GM13976 (cell line): ENCODE results near the gene TAS2R60.

Experiments used
- DNase-seq: peaks from one replicate; pipeline ENCODE4 v3.0.0; 2012; ENCODE audit warnings: low spot score
- CTCF ChIP-seq: IDR thresholded peaks from 2 replicates; pipeline ENCODE4 v1.5.1; 2012; ENCODE audit warnings: borderline replicate concordance, mild to moderate bottlenecking; ENCODE audit not compliant: insufficient read depth; ENCODE audit errors: extremely low read depth, missing control alignments, control extremely low read depth
- in situ Hi-C: fragments of 300-500 bp; cut with MboI; formaldehyde crosslinking; loops from one replicate; pipeline ENCODE4 v1.12.0; 2022; ENCODE audit warnings: low sequenced_read_pairs, mixed read lengths, inconsistent platforms; ENCODE audit not compliant: unreplicated experiment

TAS2R60 gene

GRCh38 chr7:143405173-143406001, 37.9 kb upstream of the TAS2R60 start:
- in situ Hi-C loops, result loop anchor here (25.0 kb wide), 1 partner anchor 168 kb away; no protein-coding TSS in a partner anchor
- DNase-seq, result no peak
- TF ChIP-seq CTCF, result no peak

GRCh38 chr7:143406002-143406357, 37.3 kb upstream of the TAS2R60 start:
- no peak for TF ChIP-seq CTCF
- DNase-seq, result no peak
- in situ Hi-C loops, result loop anchor here (25.0 kb wide), 1 partner anchor 169 kb away; no protein-coding TSS in a partner anchor

GRCh38 chr7:143407287-143408251, 35.7 kb upstream of the TAS2R60 start:
- in situ Hi-C loops, result loop anchor here (25.0 kb wide), 1 partner anchor 170 kb away; no protein-coding TSS in a partner anchor
- no peak for DNase-seq
- no peak for TF ChIP-seq CTCF

- in situ Hi-C loops, result loop anchor here (25.0 kb wide), 1 partner anchor 171 kb away; no protein-coding TSS in a partner anchor
- no peak for TF ChIP-seq CTCF
- DNase-seq, result no peak
Measured at GRCh38 chr7:143408252-143408685, 35.0 kb upstream of the TAS2R60 start.

- TF ChIP-seq CTCF, result no peak
- in situ Hi-C loops, result loop anchor here (25.0 kb wide), 1 partner anchor 172 kb away; no protein-coding TSS in a partner anchor
- DNase-seq, result no peak
Measured at GRCh38 chr7:143408686-143409561, 34.3 kb upstream of the TAS2R60 start, which contains the start of gene EPHA1. EPHA1 (minus strand) TSS chr7:143408856; CDS start chr7:143408805, 51 bp downstream.
